Mesothelial cell of epicardium (in vitro differentiated cells): ENCODE measurements around the gene PFKP. TPM values are rescaled to one million over a fixed set of nuclear protein-coding genes. Genes with fewer than 3 reads are reported as not detected.

ENCODE experiments used
- DNase-seq, 2 experiments: peaks; one replicate each; pipeline ENCODE4 v3.0.0; 2021; ENCODE audit warnings: low spot score in 2 of 2; ENCODE audit not compliant: unreplicated experiment in 2 of 2
- H3K27ac Mint-ChIP-seq: 2 replicates; pipeline ENCODE4 v1.8.0; 2021; ENCODE audit warnings: mixed read lengths
- H3K27me3 Mint-ChIP-seq: 2 replicates; pipeline ENCODE4 v1.8.0; 2021; ENCODE audit warnings: low read depth, mixed read lengths
- H3K36me3 Mint-ChIP-seq: 2 replicates; pipeline ENCODE4 v1.8.0; 2021; ENCODE audit warnings: mixed read lengths
- H3K4me1 Mint-ChIP-seq: 2 replicates; pipeline ENCODE4 v1.8.0; 2021; ENCODE audit warnings: mixed read lengths
- H3K4me3 Mint-ChIP-seq: 2 replicates; pipeline ENCODE4 v1.8.0; 2021; ENCODE audit warnings: mild to moderate bottlenecking, moderate library complexity, mixed read lengths
- H3K9me3 Mint-ChIP-seq: 2 replicates; pipeline ENCODE4 v1.8.0; 2021; ENCODE audit warnings: mixed read lengths
- total RNA-seq: library from RNA; stranded (reverse); gene quantifications from 3 replicates; pipeline ENCODE4 v1.2.1, GENCODE V29; 2021
- TF ChIP-seq, protein P1 (sequence below): fragments of 200-600 bp; sonication (generic); IDR thresholded peaks from one replicate; pipeline ENCODE4 v1.5.0; 2021; ENCODE audit warnings: antibody characterized with exemption; ENCODE audit not compliant: unreplicated experiment

PFKP gene
- total RNA-seq, 1 donor from 2014 or later = 35.3 TPM

DNA sequence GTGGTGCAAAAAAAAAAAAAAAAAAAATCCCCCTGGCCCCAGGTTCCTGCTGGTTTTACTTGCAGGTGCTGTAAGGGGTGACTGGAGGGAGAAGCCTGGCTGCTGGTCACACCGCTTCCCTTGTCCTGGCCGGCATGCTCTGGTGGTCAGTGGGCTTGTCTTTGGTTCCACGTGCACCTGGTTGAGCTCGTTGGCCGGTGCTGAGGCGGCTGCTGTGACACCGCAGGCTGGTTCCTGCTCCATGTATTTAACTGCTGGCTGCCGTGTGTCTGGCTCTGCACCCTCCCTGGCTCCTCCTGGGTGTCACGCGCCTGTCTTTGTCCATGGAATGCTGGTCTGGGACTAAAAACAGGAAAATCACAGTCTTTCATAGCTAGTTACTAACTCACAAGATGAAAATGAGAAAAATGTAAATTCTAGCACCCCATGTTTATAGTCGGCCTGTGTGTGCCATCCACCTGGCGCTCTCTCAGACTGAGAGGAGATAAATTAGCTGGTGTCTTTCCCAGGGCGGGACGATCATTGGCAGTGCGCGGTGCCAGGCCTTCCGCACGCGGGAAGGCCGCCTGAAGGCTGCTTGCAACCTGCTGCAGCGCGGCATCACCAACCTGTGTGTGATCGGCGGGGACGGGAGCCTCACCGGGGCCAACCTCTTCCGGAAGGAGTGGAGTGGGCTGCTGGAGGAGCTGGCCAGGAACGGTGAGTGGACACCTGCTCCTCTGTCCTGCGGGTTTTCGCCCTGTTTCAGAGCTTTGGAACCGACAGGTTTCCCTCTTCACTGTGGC, 33.7 kb downstream of the PFKP start:
- H3K4me3 Mint-ChIP-seq = no peak overlapping the region
- TF ChIP-seq, protein P1, sequence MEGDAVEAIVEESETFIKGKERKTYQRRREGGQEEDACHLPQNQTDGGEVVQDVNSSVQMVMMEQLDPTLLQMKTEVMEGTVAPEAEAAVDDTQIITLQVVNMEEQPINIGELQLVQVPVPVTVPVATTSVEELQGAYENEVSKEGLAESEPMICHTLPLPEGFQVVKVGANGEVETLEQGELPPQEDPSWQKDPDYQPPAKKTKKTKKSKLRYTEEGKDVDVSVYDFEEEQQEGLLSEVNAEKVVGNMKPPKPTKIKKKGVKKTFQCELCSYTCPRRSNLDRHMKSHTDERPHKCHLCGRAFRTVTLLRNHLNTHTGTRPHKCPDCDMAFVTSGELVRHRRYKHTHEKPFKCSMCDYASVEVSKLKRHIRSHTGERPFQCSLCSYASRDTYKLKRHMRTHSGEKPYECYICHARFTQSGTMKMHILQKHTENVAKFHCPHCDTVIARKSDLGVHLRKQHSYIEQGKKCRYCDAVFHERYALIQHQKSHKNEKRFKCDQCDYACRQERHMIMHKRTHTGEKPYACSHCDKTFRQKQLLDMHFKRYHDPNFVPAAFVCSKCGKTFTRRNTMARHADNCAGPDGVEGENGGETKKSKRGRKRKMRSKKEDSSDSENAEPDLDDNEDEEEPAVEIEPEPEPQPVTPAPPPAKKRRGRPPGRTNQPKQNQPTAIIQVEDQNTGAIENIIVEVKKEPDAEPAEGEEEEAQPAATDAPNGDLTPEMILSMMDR = no peak
- H3K27me3 Mint-ChIP-seq = no peaks in the 10 kb centered on the region
- peaks cover 26% of the 10 kb centered on the region for H3K36me3 Mint-ChIP-seq
- no peak overlapping the region for H3K27ac Mint-ChIP-seq
- peaks cover 2% of the 10 kb centered on the region for H3K4me1 Mint-ChIP-seq
- no peaks in the 10 kb centered on the region for H3K9me3 Mint-ChIP-seq
- DNase-seq = no peak

DNA sequence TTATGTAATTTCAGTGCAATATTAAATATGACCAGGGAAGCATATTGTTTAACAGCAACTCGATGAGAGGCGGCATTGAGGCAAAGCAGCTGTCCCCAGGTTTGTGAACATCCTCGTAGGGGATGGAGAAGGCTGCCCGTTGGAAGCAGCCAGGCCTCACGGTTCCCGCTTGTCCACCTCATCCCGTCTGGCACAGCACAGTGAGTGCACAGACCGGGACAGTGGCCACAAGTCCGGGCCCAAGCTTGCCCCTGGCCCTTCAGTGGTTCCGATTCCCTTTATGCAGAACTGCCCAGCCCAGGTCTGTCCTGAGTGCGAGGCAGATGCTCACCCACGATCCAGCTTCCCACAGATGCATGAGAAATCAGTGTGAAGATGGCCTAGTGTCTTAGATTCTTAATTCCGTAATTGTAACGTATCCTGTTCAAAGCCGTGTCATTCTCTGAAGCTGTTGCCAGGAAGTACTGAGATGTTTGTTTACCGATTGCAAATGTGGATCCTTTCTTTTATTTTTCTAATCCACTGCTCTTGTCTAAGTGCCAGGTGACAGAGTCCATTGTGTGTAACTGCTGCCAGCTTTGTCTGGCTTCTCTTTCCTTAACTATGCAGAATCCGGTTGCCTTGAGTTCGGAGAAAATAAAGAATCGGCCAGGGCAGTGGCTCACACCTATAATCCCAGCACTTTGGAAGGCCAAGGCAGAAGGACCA, 35.5 kb downstream of the PFKP start:
- Mint-ChIP-seq H3K4me3 (no peak overlapping the region), H3K4me1 (peaks cover 1% of the 10 kb centered on the region), H3K9me3 (no peaks in the 10 kb centered on the region), H3K27me3 (no peaks in the 10 kb centered on the region), H3K27ac (no peak overlapping the region), H3K36me3 (peaks cover 26% of the 10 kb centered on the region)
- DNase-seq = no peak
- TF ChIP-seq, protein P1 = no peak

GRCh38 chr10:3103646-3104045, 36.3 kb downstream of the PFKP start:
- peaks cover 28% of the 10 kb centered on the region for H3K36me3 Mint-ChIP-seq
- no peak overlapping the region for H3K4me3 Mint-ChIP-seq
- H3K27me3 Mint-ChIP-seq = no peaks in the 10 kb centered on the region
- DNase-seq = no peak
- no peak overlapping the region for H3K27ac Mint-ChIP-seq
- H3K9me3 Mint-ChIP-seq = no peaks in the 10 kb centered on the region
- peaks cover 1% of the 10 kb centered on the region for H3K4me1 Mint-ChIP-seq
- TF ChIP-seq, protein P1 = no peak

DNA sequence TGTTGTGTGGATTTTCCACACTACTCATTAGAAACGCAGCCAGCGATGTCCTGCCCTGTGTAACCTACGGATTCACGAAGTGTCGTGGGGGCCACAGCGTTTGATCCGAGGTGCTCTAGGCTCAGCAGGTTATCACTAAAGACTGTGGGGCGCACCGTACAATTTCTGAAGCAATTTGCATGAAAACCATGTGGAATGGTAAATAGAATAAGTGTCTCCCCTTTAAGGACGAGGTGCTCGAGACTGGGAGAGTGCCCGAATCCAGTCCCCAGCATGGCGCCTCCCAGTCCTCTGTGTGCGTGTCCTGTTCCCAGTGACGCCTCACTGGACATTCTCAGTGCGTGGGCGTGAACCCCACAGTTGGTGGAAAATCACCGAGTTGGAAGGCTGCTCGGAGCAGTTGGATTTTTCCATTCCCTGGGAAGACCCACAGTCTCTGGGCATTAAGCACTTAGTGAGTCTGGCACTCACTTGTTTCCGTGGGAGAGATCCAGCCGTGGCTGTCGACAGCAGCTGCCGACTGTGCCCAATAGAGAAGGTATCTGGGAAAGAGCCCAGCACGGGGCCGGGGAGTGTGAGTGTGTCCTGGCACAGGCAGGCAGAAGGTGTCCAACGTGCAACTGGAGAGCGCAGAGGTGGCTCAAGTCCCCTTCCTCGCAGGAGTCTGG, 37.0 kb downstream of the PFKP start:
- no peaks in the 10 kb centered on the region for H3K9me3 Mint-ChIP-seq

GRCh38 chr10:3105166-3105565, 37.8 kb downstream of the PFKP start:
- Mint-ChIP-seq H3K4me3 (no peak overlapping the region), H3K4me1 (no peaks in the 10 kb centered on the region), H3K27me3 (no peaks in the 10 kb centered on the region), H3K36me3 (peaks cover 26% of the 10 kb centered on the region), H3K9me3 (no peaks in the 10 kb centered on the region), H3K27ac (no peak overlapping the region)
- TF ChIP-seq, protein P1 = no peak
- no peak for DNase-seq

More for the DNA sequence above, 37.0 kb downstream of the PFKP start:
- DNase-seq = no peak
- peaks cover 27% of the 10 kb centered on the region for H3K36me3 Mint-ChIP-seq
- no peaks in the 10 kb centered on the region for H3K27me3 Mint-ChIP-seq
- no peak overlapping the region for H3K27ac Mint-ChIP-seq
- H3K4me3 Mint-ChIP-seq = no peak overlapping the region
- H3K4me1 Mint-ChIP-seq = no peaks in the 10 kb centered on the region
- TF ChIP-seq, protein P1 = no peak
